ENCODE measurements around the gene MVD. TPM values are rescaled to one million over a fixed set of nuclear protein-coding genes. Genes with fewer than 3 reads are reported as not detected.

MVD gene
- total and polyA plus RNA-seq, 2 of the 13 experiments (the other 11 are each of a cell fraction or from before 2014, with no cell fraction given) = 28.1 to 187 TPM

DNA sequence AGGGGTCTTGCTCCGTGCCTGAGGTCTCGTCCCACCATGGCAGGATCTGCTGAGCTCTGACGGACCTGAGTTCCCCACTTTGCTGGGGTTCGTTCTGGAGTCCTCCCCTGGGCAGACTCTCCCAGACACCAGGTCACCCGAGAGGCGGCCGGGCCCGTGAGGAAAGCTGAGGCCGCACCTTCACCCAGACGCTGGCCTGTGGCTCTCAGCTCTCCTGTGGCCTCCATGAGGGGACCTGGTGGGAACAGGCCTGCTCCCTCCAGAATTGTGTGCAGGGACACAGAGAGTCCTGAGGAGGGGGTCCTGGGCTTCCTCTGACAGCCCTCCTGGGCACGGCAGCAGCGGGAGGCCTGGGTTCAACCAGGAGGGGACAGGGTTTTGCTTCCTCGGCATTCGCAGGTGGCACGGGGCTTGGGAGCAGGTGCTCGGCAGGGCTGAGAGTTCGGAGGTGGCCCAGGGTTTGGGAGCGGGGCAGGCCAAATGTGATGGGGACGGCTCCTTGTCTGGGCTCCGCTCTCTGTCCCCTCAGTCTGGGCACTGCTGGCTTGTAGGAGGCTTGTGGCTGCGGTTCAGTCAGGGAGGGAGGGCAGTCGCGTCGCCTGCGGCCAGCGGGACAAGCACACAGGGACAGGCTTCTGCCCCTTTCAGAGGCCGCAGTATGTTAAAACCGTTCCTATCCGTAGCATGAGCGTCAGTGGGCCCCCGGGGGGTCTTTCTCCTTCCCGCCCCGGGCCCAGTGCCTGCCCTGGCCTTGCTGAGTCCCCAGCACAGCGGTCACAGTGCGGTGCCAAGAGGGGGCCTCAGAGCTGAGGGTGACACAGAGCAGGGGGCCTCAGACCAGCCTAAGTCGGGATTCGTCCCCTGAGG is 31.6 kb upstream of the MVD start (continued):
- TF ChIP-seq, protein P1, sequence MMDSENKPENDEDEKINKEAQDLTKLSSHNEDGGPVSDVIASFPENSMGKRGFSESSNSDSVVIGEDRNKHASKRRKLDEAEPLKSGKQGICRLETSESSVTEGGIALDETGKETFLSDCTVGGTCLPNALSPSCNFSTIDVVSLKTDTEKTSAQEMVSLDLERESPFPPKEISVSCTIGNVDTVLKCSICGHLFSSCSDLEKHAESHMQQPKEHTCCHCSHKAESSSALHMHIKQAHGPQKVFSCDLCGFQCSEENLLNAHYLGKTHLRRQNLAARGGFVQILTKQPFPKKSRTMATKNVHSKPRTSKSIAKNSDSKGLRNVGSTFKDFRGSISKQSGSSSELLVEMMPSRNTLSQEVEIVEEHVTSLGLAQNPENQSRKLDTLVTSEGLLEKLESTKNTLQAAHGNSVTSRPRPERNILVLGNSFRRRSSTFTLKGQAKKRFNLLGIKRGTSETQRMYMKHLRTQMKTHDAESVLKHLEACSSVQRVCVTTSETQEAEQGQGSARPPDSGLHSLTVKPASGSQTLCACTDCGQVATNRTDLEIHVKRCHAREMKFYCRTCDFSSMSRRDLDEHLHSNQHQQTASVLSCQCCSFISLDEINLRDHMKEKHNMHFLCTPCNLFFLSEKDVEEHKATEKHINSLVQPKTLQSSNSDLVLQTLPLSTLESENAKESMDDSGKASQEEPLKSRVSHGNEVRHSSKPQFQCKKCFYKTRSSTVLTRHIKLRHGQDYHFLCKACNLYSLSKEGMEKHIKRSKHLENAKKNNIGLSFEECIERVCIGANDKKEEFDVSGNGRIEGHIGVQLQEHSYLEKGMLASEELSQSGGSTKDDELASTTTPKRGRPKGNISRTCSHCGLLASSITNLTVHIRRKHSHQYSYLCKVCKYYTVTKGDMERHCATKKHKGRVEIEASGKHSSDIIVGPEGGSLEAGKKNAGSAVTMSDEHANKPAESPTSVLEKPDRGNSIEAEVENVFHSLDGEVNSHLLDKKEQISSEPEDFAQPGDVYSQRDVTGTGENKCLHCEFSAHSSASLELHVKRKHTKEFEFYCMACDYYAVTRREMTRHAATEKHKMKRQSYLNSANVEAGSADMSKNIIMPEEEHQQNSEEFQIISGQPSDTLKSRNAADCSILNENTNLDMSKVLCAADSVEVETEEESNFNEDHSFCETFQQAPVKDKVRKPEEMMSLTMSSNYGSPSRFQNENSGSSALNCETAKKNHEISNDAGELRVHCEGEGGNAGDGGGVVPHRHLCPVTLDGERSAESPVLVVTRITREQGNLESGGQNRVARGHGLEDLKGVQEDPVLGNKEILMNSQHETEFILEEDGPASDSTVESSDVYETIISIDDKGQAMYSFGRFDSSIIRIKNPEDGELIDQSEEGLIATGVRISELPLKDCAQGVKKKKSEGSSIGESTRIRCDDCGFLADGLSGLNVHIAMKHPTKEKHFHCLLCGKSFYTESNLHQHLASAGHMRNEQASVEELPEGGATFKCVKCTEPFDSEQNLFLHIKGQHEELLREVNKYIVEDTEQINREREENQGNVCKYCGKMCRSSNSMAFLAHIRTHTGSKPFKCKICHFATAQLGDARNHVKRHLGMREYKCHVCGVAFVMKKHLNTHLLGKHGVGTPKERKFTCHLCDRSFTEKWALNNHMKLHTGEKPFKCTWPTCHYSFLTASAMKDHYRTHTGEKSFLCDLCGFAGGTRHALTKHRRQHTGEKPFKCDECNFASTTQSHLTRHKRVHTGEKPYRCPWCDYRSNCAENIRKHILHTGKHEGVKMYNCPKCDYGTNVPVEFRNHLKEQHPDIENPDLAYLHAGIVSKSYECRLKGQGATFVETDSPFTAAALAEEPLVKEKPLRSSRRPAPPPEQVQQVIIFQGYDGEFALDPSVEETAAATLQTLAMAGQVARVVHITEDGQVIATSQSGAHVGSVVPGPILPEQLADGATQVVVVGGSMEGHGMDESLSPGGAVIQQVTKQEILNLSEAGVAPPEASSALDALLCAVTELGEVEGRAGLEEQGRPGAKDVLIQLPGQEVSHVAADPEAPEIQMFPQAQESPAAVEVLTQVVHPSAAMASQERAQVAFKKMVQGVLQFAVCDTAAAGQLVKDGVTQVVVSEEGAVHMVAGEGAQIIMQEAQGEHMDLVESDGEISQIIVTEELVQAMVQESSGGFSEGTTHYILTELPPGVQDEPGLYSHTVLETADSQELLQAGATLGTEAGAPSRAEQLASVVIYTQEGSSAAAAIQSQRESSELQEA (CRISPR knock-in tag; IDR thresholded peaks at IDR 0.05; ENCODE audit: not compliant biosample characterization) = peak; percentile 73
- TF ChIP-seq NFIC (IDR thresholded peaks at IDR 0.05; ENCODE audit: low read length) = no peak
- no peak for TF ChIP-seq MTA1 (CRISPR knock-in tag; IDR thresholded peaks at IDR 0.05; ENCODE audit: borderline replicate concordance)
- TF ChIP-seq ZNF768 (CRISPR knock-in tag; IDR thresholded peaks at IDR 0.05) = peak; percentile 15; the same call in 1 of the 2 replicates
- TF ChIP-seq POLR2AphosphoS2 (IDR thresholded peaks at IDR 0.05; ENCODE audit: low read depth, low read length) = no peak
- no peak for TF ChIP-seq ZNF761 (CRISPR knock-in tag; conservative IDR thresholded peaks at IDR 0.05)
- no peak for TF ChIP-seq CHD2 (IDR thresholded peaks at IDR 0.05; ENCODE audit: low read depth, low read length)
- TF ChIP-seq BCL6 (CRISPR knock-in tag; IDR thresholded peaks at IDR 0.05) = no peak
- no peak for TF ChIP-seq SOX13 (IDR thresholded peaks at IDR 0.05)
- TF ChIP-seq SOX13 (CRISPR knock-in tag; conservative IDR thresholded peaks at IDR 0.05 in 1 of 2, IDR thresholded peaks at IDR 0.05 in 1 of 2) = no peak
- TF ChIP-seq DNMT1 (CRISPR knock-in tag; IDR thresholded peaks at IDR 0.05) = no peak
- TF ChIP-seq, protein P2, sequence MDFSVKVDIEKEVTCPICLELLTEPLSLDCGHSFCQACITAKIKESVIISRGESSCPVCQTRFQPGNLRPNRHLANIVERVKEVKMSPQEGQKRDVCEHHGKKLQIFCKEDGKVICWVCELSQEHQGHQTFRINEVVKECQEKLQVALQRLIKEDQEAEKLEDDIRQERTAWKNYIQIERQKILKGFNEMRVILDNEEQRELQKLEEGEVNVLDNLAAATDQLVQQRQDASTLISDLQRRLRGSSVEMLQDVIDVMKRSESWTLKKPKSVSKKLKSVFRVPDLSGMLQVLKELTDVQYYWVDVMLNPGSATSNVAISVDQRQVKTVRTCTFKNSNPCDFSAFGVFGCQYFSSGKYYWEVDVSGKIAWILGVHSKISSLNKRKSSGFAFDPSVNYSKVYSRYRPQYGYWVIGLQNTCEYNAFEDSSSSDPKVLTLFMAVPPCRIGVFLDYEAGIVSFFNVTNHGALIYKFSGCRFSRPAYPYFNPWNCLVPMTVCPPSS (IDR thresholded peaks at IDR 0.05) = no peak
- TF ChIP-seq ZNF674 (CRISPR knock-in tag; IDR thresholded peaks at IDR 0.05; ENCODE audit: low read depth) = no peak
- TF ChIP-seq ZNF605 (CRISPR knock-in tag; IDR thresholded peaks at IDR 0.05) = no peak
- no peak for TF ChIP-seq ZNF816 (CRISPR knock-in tag; IDR thresholded peaks at IDR 0.05; ENCODE audit: borderline replicate concordance)
- TF ChIP-seq, protein P3, sequence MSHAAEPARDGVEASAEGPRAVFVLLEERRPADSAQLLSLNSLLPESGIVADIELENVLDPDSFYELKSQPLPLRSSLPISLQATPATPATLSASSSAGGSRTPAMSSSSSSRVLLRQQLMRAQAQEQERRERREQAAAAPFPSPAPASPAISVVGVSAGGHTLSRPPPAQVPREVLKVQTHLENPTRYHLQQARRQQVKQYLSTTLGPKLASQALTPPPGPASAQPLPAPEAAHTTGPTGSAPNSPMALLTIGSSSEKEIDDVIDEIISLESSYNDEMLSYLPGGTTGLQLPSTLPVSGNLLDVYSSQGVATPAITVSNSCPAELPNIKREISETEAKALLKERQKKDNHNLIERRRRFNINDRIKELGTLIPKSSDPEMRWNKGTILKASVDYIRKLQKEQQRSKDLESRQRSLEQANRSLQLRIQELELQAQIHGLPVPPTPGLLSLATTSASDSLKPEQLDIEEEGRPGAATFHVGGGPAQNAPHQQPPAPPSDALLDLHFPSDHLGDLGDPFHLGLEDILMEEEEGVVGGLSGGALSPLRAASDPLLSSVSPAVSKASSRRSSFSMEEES (CRISPR knock-in tag; IDR thresholded peaks at IDR 0.05) = no peak
- no peak for TF ChIP-seq KAT7 (CRISPR knock-in tag; IDR thresholded peaks at IDR 0.05; ENCODE audit: borderline replicate concordance)
- TF ChIP-seq POLR2A (IDR thresholded peaks at IDR 0.05; ENCODE audit: insufficient read depth in 1 of 2, low read depth in 2 of 2, low read length in 2 of 2) = no peak
- TF ChIP-seq HHEX (CRISPR knock-in tag; IDR thresholded peaks at IDR 0.05) = no peak
- TF ChIP-seq ELF1 (CRISPR knock-in tag; IDR thresholded peaks at IDR 0.05) = no peak
- no peak for TF ChIP-seq GTF3A (CRISPR knock-in tag; conservative IDR thresholded peaks at IDR 0.05)

All from HepG2 (cell line).